ENCODE results near the gene IGFLR1. TPM values are rescaled to one million over a fixed set of nuclear protein-coding genes. Genes with fewer than 3 reads are reported as not detected.

IGFLR1 gene
- polyA plus RNA-seq, 2 of the 4 experiments (the other 2 are of a cell fraction): 6.4 to 14.4 TPM

DNA sequence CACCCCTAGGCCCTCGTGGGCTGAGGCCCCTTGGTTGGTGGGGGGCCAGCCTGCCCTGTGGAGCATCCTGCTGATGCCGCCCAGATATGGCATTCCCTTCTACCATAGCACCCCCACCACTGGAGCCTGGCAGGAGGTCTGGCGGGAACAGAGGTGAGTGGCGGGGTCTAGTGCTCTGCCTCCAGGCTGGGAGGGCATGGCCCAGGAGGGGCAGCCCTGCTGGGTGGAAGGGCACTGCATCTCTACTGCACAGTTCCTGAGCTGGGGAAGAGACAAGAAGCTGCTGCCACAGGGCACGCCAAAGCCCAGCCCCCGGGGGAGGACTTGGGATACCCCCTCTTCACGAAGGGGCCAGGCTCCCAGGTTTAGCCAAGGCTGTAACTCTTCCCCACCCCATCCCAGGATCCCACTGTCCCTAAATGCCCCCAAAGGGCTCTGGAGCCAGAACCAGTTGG is 26.9 kb downstream of the IGFLR1 start:
- H3K4me1 ChIP-seq: peaks cover 20% of the 10 kb centered on the region
- H3K27ac ChIP-seq: peak overlapping the region; percentile 91 to 98; a peak in 4 of 6 replicates
- peak overlapping the region; percentile 87; the same call in 1 of the 3 replicates for H3K4me3 ChIP-seq
- no peak for FAIRE-seq
- H3K4me2 ChIP-seq: peak overlapping the region; percentile 89
- no peak for DNase-seq (ENCODE audit: low read depth in 1 of 2, low spot score in 1 of 2)
- WGBS (ENCODE audit: missing lambda C conversion rate): 97% methylated on average over 7 of the region's 7 CpGs
- CTCF ChIA-PET: interaction anchor here (0.6 to 6.6 kb wide), 14 partner anchors 15 to 363 kb away, joined by 3 to 161 read pairs (median 5); partner anchors contain the start of gene ZBTB32
- POLR2A ChIA-PET: no interaction called here
- no peak for TF ChIP-seq RARB (CRISPR knock-in tag; IDR thresholded peaks at IDR 0.05)
- no peak for ATAC-seq
- H3K9me3 ChIP-seq: no peaks in the 10 kb centered on the region

DNA sequence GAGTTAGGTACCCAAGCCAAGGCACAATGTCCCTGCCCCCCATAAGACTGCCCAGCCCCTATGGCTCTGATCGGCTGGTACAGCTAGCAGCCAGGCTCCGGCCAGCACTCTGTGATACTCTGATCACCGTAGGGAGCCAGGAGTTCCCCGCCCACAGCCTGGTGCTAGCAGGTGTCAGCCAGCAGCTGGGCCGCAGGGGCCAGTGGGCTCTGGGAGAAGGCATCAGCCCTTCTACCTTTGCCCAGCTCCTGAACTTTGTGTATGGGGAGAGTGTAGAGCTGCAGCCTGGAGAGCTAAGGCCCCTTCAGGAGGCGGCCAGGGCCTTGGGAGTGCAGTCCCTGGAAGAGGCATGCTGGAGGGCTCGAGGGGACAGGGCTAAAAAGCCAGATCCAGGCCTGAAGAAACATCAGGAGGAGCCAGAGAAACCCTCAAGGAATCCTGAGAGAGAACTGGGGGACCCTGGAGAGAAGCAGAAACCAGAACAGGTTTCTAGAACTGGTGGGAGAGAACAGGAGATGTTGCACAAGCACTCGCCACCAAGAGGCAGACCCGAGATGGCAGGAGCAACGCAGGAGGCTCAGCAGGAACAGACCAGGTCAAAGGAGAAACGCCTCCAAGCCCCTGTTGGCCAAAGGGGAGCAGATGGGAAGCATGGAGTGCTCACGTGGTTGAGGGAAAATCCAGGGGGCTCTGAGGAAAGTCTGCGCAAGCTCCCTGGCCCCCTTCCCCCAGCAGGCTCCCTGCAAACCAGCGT is 27.5 kb downstream of the IGFLR1 start:
- DNase-seq (ENCODE audit: low read depth in 1 of 2, low spot score in 1 of 2) (peak; percentile 39 to 61), FAIRE-seq (peak; percentile 18), ATAC-seq (no peak)
- POLR2A ChIA-PET: interaction anchor here (1.2 kb wide), 1 partner anchor 13 kb away, joined by 4 read pairs; no protein-coding TSS in a partner anchor
- no peaks in the 10 kb centered on the region for H3K9me3 ChIP-seq
- CTCF ChIA-PET: interaction anchor here (0.6 to 6.6 kb wide), 13 partner anchors 14 to 362 kb away, joined by 3 to 161 read pairs (median 5); partner anchors contain the start of gene ZBTB32
- H3K4me1 ChIP-seq: peaks cover 20% of the 10 kb centered on the region
- peak in 1 of 2 experiments; percentile 53; a peak in 2 of 4 replicates for TF ChIP-seq CEBPB (IDR thresholded peaks at IDR 0.05)
- TF ChIP-seq ZSCAN20 (CRISPR knock-in tag; IDR thresholded peaks at IDR 0.05): no peak
- no peak overlapping the region for H3K4me3 ChIP-seq
- 77% methylated on average over 13 of the region's 14 CpGs for WGBS (ENCODE audit: missing lambda C conversion rate)
- H3K27ac ChIP-seq: no peak overlapping the region
- no peak overlapping the region; the same call in 1 of the 3 replicates for H3K4me2 ChIP-seq

DNA sequence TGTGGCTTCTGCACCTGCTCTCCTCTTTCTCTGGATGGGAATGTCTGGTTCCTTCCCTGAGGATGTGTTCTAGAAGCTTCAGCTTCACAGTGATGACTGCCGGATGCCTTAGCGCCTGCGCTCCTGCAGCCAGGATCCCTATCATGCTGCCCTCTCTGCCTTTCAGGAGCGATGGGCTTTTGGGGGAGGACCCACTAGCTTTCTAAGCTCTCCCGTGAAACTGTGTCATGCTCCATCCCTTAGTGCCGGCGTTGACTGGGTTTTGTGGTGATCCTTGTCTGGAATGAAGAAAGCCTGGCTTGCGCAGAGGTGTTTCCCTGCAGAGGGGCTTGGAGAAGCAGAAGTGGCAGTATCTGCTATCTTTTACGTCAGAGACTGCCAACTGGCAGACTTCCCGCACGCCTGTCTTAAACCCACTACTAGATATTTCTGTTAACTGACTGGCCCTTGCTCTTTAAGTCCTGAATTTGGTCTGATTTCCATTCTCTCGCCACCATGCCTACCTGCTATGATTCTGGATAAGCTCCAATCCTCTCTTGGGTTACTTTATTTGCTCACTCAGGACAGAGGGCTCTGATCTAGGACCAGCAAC is 28.3 kb downstream of the IGFLR1 start:
- no peak for FAIRE-seq
- Histone ChIP-seq H3K27ac (no peak overlapping the region), H3K4me2 (no peak overlapping the region), H3K4me1 (peaks cover 13% of the 10 kb centered on the region), H3K4me3 (no peak overlapping the region), H3K9me3 (no peaks in the 10 kb centered on the region)
- no peak for TF ChIP-seq HEYL (CRISPR knock-in tag; IDR thresholded peaks at IDR 0.05)
- TF ChIP-seq RARB (CRISPR knock-in tag; IDR thresholded peaks at IDR 0.05): no peak
- peak; percentile 13; the same call in 1 of the 2 replicates for TF ChIP-seq POLR2A (IDR thresholded peaks at IDR 0.05; ENCODE audit: low read length)
- no peak for TF ChIP-seq TP53 (CRISPR knock-in tag; IDR thresholded peaks at IDR 0.05)
- TF ChIP-seq EHF (CRISPR knock-in tag; IDR thresholded peaks at IDR 0.05): no peak
- no peak for TF ChIP-seq ZC3H11A (IDR thresholded peaks at IDR 0.05)
- no peak for DNase-seq (ENCODE audit: low read depth in 1 of 2, low spot score in 1 of 2)
- CTCF ChIA-PET: interaction anchor here (0.5 to 6.6 kb wide), 12 partner anchors 13 to 445 kb away, joined by 3 to 161 read pairs (median 6); partner anchors contain the start of gene ZBTB32
- POLR2A ChIA-PET: interaction anchor here (0.5 to 1.2 kb wide), 2 partner anchors 12 to 59 kb away, joined by 4 read pairs; no protein-coding TSS in a partner anchor
- ATAC-seq: no peak
- 84% methylated on average over 12 of the region's 12 CpGs for WGBS (ENCODE audit: missing lambda C conversion rate)

GRCh38 chr19:35713506-35713850 is 28.8 kb downstream of the IGFLR1 start:
- Histone ChIP-seq H3K27ac (no peak overlapping the region), H3K4me3 (no peak overlapping the region), H3K4me1 (peaks cover 12% of the 10 kb centered on the region), H3K9me3 (no peaks in the 10 kb centered on the region), H3K4me2 (no peak overlapping the region)
- ChIA-PET POLR2A (interaction anchor here (3.0 kb wide), 1 partner anchor 11 kb away, joined by 14 read pairs; no protein-coding TSS in a partner anchor), CTCF (interaction anchor here (0.5 to 6.6 kb wide), 9 partner anchors 13 to 444 kb away, joined by 3 to 161 read pairs (median 7); partner anchors contain the start of gene ZBTB32)
- no peak for ATAC-seq
- TF ChIP-seq, protein P1, sequence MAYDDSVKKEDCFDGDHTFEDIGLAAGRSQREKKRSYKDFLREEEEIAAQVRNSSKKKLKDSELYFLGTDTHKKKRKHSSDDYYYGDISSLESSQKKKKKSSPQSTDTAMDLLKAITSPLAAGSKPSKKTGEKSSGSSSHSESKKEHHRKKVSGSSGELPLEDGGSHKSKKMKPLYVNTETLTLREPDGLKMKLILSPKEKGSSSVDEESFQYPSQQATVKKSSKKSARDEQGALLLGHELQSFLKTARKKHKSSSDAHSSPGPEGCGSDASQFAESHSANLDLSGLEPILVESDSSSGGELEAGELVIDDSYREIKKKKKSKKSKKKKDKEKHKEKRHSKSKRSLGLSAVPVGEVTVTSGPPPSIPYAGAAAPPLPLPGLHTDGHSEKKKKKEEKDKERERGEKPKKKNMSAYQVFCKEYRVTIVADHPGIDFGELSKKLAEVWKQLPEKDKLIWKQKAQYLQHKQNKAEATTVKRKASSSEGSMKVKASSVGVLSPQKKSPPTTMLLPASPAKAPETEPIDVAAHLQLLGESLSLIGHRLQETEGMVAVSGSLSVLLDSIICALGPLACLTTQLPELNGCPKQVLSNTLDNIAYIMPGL (CRISPR knock-in tag; IDR thresholded peaks at IDR 0.05; ENCODE audit: borderline replicate concordance): no peak
- TF ChIP-seq CBX2 (IDR thresholded peaks at IDR 0.05; ENCODE audit: borderline replicate concordance, low read depth): no peak
- TF ChIP-seq FOXS1 (CRISPR knock-in tag; IDR thresholded peaks at IDR 0.05): no peak
- TF ChIP-seq CHD4 (IDR thresholded peaks at IDR 0.05; ENCODE audit: borderline replicate concordance): no peak
- TF ChIP-seq FOSB (CRISPR knock-in tag; IDR thresholded peaks at IDR 0.05): no peak
- no peak for TF ChIP-seq JUNB (IDR thresholded peaks at IDR 0.05)
- no peak for TF ChIP-seq CBX8 (IDR thresholded peaks at IDR 0.05)
- no peak for TF ChIP-seq EP300 (IDR thresholded peaks at IDR 0.05)
- TF ChIP-seq MAX (IDR thresholded peaks at IDR 0.05): no peak
- TF ChIP-seq NR3C1 (IDR thresholded peaks at IDR 0.05): no peak
- TF ChIP-seq ATOH8 (CRISPR knock-in tag; IDR thresholded peaks at IDR 0.05; ENCODE audit: low read depth): no peak
- TF ChIP-seq POLR2A (IDR thresholded peaks at IDR 0.05; ENCODE audit: low read length): no peak
- no peak for TF ChIP-seq SMC3 (IDR thresholded peaks at IDR 0.05)
- no peak for TF ChIP-seq GATA3 (IDR thresholded peaks at IDR 0.05; ENCODE audit: borderline replicate concordance)
- TF ChIP-seq HES2 (IDR thresholded peaks at IDR 0.05): no peak
- DNase-seq (ENCODE audit: low read depth in 1 of 2, low spot score in 1 of 2): no peak
- FAIRE-seq: peak; percentile 54
- WGBS (ENCODE audit: missing lambda C conversion rate): 78% methylated on average over 2 of the region's 2 CpGs
